HL-60 (cell line): ENCODE measurements around the gene BPIFB3.

ENCODE experiments used
- DNase-seq, 2 experiments: peaks; one replicate each; pipeline ENCODE4 v3.0.0-alpha.2; 2010 to 2020; ENCODE audit warnings: low read depth in 1 of 2, low spot score in 1 of 2
- H3K27ac ChIP-seq: fragments of 250-450 bp; sonication (Bioruptor Pico); replicated peaks from 2 replicates; pipeline ENCODE4 v1.5.1; 2020; ENCODE audit warnings: mild to moderate bottlenecking, moderate library complexity
- H3K27me3 ChIP-seq: fragments of 250-450 bp; sonication (Bioruptor Pico); 2 replicates; pipeline ENCODE4 v1.5.1; 2021; ENCODE audit warnings: mild to moderate bottlenecking, moderate library complexity; ENCODE audit not compliant: insufficient read depth, poor library complexity, severe bottlenecking
- H3K4me3 ChIP-seq: replicated peaks from 2 replicates; pipeline ENCODE4 v1.5.1; 2011; ENCODE audit warnings: mild to moderate bottlenecking, control low read depth, low read length; ENCODE audit not compliant: insufficient read depth
- CTCF ChIP-seq: IDR thresholded peaks from one replicate; pipeline ENCODE4 v1.5.1; 2011; ENCODE audit warnings: low read length, control low read depth, inconsistent platforms; ENCODE audit not compliant: insufficient read depth
- GABPA ChIP-seq: IDR thresholded peaks from 2 replicates; pipeline ENCODE4 v1.6.1; 2012; ENCODE audit warnings: low read depth
- POLR2AphosphoS5 ChIP-seq: IDR thresholded peaks from 2 replicates; pipeline ENCODE4 v1.6.1; 2012; ENCODE audit warnings: low read depth
- SPI1 ChIP-seq: IDR thresholded peaks from 2 replicates; pipeline ENCODE4 v1.6.1; 2012; ENCODE audit warnings: low read depth, mild to moderate bottlenecking, borderline replicate concordance
- TF ChIP-seq, protein P1 (sequence below): IDR thresholded peaks from 2 replicates; pipeline ENCODE4 v1.6.1; 2012; ENCODE audit warnings: low read depth; ENCODE audit not compliant: insufficient replicate concordance

BPIFB3 gene

DNA sequence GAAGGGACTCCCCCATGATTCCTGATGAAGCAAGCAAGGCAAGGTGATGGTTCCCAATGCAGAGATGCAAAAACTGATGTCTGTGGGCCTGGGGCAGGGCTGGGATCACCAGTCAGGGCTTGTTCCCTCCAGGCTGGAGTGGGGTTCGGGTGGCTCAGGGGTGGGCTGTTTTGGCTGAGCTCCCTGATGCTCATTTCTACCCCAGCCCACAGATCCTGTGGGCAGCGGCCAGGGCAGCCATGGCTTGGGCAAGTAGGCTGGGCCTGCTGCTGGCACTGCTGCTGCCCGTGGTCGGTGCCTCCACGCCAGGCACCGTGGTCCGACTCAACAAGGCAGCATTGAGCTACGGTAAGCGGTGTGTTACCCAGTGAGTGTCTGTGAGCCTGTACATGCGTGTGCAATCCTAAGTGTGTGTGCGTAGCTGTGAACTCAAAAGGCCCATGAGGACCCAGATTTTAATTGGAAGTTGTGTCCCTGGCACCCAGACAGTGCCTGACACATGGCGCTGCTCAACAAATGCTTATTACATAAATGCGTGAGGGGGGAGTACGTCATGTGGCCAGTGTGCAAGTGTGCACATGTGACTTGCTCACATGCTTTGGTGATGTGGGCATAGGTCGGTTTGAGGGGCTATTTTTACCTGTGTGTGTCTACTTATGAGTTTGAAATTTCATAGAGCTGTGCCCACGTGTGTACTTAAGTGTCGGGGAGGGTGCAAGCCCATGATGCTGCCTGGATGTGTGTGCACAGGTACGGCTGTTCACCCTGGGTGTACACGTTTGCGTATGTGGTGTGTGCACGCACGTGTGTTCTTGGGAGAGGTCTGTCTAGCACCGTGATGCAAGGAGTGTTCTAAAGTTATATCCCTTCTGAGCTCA is 45.1 kb upstream of the BPIFB3 start:
- Histone ChIP-seq H3K27me3 (no peaks in the 10 kb centered on the region), H3K27ac (no peak overlapping the region), H3K4me3 (no peak overlapping the region)
- TF ChIP-seq, protein P1, sequence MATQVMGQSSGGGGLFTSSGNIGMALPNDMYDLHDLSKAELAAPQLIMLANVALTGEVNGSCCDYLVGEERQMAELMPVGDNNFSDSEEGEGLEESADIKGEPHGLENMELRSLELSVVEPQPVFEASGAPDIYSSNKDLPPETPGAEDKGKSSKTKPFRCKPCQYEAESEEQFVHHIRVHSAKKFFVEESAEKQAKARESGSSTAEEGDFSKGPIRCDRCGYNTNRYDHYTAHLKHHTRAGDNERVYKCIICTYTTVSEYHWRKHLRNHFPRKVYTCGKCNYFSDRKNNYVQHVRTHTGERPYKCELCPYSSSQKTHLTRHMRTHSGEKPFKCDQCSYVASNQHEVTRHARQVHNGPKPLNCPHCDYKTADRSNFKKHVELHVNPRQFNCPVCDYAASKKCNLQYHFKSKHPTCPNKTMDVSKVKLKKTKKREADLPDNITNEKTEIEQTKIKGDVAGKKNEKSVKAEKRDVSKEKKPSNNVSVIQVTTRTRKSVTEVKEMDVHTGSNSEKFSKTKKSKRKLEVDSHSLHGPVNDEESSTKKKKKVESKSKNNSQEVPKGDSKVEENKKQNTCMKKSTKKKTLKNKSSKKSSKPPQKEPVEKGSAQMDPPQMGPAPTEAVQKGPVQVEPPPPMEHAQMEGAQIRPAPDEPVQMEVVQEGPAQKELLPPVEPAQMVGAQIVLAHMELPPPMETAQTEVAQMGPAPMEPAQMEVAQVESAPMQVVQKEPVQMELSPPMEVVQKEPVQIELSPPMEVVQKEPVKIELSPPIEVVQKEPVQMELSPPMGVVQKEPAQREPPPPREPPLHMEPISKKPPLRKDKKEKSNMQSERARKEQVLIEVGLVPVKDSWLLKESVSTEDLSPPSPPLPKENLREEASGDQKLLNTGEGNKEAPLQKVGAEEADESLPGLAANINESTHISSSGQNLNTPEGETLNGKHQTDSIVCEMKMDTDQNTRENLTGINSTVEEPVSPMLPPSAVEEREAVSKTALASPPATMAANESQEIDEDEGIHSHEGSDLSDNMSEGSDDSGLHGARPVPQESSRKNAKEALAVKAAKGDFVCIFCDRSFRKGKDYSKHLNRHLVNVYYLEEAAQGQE = no peak
- no peak for TF ChIP-seq SPI1
- no peak for TF ChIP-seq GABPA
- no peak for TF ChIP-seq CTCF
- no peak for TF ChIP-seq POLR2AphosphoS5
- no peak for DNase-seq

DNA sequence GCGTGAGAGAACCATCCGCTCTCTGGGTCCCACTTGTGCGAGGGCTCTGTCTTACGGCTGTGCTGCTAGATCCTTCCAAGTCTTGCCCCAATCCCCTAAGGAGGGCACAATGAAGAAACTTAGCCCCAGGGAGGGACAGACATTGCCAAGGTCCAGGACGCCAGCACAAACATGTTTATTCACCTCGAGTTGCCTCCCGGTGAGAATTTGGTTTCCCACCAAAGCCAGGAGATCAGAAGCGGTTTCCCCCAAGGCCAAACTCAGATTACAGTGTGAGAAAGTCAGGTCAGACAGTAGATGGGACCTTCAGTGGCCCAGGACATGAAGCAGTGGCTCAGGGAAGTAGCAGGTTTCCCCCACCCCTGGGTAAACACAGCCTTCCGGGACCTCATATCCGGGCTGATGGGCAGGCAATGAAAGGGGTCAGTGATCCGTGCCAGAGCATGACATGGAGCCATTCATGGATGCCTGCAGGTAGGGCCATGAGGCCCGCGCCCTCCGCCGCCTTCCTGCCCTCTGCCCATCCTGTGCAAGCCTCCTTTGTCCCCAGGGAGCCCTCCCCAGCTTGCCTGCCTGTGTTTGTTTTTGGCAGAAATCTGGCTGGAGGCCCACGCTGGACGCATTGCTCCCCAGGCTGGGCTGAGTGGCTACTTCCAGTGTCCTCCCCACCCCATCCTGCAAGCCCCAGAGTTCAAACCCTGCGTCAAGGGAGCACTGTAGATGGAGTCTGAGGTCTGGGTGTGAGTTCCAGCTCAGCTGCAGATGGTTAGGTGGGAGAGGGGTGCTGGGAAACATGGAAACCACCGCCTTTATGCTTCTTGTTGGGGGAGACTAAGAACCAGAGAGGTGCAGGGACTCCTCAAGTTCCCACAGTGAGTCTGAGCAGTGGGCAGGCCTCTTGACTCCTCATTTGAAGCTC is 44.2 kb upstream of the BPIFB3 start:
- Histone ChIP-seq H3K27me3 (no peaks in the 10 kb centered on the region), H3K4me3 (no peak overlapping the region), H3K27ac (no peak overlapping the region)
- TF ChIP-seq, protein P1 = no peak
- TF ChIP-seq GABPA (no peak), CTCF (no peak), SPI1 (no peak), POLR2AphosphoS5 (no peak)
- no peak for DNase-seq

DNA sequence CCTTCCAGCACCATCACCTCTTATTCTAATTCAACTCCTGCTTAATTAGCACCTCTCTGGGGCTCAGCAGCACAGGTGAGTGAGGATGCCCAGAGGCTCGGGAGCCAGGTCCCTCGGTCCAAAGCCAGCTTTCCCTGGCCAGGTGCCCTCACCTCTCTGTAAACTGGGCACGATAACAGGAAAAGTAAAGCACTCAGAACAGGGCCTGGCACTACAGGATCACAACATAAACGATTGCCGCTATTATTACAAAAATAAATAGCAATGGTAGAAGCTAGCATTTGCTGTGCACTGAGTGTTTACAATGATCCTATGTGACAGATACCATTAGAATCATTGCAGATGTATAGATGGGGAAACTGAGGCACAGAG is 43.6 kb upstream of the BPIFB3 start:
- TF ChIP-seq, protein P1 = no peak
- no peak for TF ChIP-seq SPI1
- no peak for TF ChIP-seq GABPA
- TF ChIP-seq POLR2AphosphoS5 = no peak
- no peak for TF ChIP-seq CTCF
- no peak overlapping the region for H3K4me3 ChIP-seq
- H3K27me3 ChIP-seq = no peaks in the 10 kb centered on the region
- no peak overlapping the region for H3K27ac ChIP-seq
- no peak for DNase-seq
